Keratinocyte (primary cell): Measurements from ENCODE around the gene HSF4.

Experiments
- EZH2 ChIP-seq: IDR thresholded peaks from one replicate; pipeline ENCODE4 v1.6.1; 2012; ENCODE audit warnings: inconsistent platforms, mild to moderate bottlenecking, low read length, moderate library complexity
- TF ChIP-seq, protein P1 (sequence below), 3 experiments: IDR thresholded peaks in 1 of 3; conservative IDR thresholded peaks in 1 of 3; optimal IDR thresholded peaks in 1 of 3; 2 replicates in 2 of 3; 3 replicates in 1 of 3; pipeline versions ENCODE3 to v1.5.1; 2011; ENCODE audit warnings: low read length in 3 of 3, mild to moderate bottlenecking in 3 of 3, moderate library complexity in 2 of 3, control low read depth in 1 of 3, inconsistent platforms in 1 of 3; ENCODE audit not compliant: insufficient read depth in 2 of 3; ENCODE audit errors: extremely low read depth in 1 of 3

DNA sequence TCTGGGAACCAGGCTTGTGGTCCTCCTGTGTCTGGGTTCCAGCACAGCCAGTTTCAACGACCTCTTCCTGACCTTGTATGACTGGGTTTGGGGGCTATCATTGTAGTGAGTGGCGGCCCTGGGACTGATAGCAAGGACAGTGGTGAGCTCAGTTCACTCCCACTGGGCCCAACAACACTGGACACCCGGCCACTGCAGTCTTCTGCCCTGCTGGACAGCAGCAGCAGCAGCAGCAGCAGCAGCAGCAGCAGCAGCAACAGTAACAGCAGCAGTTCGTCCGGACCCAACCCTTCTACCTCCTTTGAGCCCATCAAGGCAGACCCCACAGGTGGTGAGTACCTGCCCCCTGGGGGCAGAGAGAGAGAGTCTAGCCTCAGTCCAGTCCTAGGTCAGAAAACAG is 31.1 kb downstream of the HSF4 start:
- TF ChIP-seq, protein P1, sequence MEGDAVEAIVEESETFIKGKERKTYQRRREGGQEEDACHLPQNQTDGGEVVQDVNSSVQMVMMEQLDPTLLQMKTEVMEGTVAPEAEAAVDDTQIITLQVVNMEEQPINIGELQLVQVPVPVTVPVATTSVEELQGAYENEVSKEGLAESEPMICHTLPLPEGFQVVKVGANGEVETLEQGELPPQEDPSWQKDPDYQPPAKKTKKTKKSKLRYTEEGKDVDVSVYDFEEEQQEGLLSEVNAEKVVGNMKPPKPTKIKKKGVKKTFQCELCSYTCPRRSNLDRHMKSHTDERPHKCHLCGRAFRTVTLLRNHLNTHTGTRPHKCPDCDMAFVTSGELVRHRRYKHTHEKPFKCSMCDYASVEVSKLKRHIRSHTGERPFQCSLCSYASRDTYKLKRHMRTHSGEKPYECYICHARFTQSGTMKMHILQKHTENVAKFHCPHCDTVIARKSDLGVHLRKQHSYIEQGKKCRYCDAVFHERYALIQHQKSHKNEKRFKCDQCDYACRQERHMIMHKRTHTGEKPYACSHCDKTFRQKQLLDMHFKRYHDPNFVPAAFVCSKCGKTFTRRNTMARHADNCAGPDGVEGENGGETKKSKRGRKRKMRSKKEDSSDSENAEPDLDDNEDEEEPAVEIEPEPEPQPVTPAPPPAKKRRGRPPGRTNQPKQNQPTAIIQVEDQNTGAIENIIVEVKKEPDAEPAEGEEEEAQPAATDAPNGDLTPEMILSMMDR (optimal IDR thresholded peaks at IDR 0.05 in 1 of 3, IDR thresholded peaks at IDR 0.05 in 1 of 3, conservative IDR thresholded peaks at IDR 0.05 in 1 of 3; ENCODE audit: extremely low read depth in 1 of 3, insufficient read depth in 2 of 3, low read length in 3 of 3) = no peak
- TF ChIP-seq EZH2 = no peak
